Raji (cell line): ENCODE measurements around the gene TCP11L2.

Source experiments
- POLR2A ChIP-seq: IDR thresholded peaks from 2 replicates; pipeline ENCODE4 v1.6.1; 2011; ENCODE audit warnings: low read depth, low read length, control low read depth; ENCODE audit not compliant: insufficient read depth

Gene TCP11L2

DNA sequence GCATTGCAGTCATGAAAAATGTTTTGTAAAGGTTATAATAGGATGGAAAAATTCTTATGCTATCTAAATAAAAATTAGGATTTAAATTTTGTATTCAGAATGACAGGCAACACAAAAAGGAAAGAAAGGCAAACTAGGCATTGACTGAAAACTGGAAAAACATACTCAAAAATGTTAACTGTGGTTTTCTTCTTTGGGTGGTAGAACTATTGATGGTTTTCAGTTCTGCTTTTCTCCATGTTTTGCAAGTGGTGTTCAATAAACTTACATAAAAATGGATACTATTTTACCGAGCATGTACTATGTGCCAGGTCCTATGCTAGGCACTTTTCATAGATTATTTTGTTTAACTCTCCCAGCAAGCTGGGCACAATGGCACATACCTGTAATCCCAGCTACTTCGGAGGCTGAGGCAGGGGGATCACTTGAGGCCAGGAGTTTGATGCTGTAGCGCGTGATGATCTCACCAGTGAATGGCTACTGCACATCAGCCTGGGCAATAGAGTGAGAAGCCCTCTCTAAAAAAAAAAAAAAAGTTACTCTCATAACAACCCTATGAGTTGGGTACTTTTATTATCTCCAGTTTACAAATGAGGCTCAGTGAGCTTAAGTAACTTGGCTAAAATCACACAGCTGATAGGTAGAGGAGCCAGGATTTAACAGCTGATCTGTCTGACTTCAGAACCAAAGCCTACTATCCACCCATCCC, 26.3 kb upstream of the TCP11L2 start:
- no peak for TF ChIP-seq POLR2A

DNA sequence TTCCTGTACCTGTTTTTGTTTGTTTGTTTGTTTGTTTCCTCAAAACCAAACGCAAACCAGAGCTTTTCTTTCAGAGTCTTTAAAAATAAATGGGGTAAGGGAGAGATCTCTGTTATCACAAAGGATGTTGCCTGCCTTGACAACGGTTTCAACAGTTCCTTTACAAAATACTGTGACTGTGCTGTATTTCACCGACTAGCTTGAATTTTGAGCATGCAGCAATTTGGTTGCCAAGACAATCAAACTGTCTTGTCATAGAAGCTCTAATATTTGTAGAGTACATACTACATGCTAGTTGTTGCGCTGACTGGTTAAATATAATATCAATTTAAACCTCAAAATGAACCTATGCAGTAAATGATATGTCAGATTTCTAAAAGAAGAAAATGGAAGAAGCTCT, 22.4 kb upstream of the TCP11L2 start:
- no peak for TF ChIP-seq POLR2A

DNA sequence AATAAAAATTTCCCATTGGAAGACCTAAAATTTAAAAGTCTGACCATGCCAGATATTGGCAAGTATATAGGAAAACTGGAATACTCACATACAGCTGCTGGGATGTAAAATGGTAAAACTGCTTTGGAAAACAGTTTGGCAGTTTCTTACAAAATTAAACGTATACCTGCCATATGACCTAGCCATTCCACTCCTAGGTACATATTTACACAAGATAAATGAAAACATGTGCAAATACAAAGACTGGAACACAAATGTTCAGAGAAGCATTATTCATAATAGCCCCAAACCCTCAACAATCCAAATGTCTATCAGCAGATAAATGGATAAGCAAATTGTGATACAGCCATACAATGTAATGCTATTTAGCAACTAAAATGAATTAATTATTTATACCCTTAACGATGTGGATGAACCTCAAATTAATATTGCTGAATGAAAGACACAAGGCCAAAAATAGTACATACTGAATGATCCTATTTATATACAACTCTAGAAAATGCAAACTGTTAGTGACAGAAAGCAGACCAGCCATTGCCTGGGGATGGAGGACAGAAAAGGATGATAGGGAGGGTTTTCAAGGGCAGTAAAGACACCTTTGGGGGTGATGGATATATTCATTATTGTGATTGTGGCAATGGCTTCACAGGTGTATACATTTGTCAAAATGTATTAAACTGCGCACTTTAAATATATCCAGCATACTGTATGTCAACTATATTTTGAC, 21.3 kb upstream of the TCP11L2 start:
- no peak for TF ChIP-seq POLR2A

DNA sequence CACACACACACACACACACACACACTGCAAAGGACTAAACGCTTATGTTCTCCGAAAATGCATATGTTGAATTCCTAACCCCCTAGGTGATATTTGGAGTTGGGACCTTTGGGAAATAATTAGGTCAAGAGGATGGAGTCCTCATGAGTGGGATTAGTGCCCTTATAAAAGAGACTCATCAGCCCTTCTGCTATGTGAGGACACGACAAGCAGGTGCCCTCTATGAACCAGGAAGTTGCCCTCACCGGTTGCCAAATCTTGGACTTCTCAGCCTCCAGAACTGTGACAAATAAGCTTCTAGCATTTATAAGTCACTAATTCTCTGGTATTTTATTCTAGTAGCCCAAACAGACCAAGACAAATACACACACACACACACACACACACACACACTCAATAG, 20.7 kb upstream of the TCP11L2 start:
- no peak for TF ChIP-seq POLR2A

DNA sequence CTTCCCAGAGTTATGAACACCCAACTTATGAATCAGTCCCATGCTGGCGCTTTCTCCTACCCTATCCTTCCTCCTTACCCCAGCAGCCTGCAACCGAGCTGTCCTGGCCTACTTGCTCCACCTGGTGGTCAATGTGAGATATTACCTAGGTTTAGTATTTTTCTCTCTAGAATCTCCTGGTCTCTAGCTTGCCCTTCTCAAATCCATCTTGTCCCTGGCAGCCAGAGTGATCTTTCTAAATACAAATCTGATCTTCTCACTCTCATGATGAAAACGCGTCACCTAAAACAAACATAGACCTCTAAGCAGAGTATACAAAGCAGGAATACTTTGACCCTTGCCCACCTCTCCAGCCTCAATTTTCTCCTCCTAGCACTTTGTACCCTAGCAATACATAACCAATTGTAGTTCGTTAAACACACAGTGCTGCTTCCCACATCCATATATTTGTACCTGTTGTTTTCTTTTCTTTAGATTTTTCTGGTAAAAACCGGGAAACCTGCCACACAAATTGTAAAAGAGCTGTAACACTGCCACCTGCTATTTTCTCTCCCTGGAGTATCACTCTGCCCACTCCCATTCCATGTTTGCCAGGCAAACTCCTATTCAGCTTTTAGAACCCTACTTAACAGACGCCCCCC, 20.0 kb upstream of the TCP11L2 start:
- TF ChIP-seq POLR2A = no peak

DNA sequence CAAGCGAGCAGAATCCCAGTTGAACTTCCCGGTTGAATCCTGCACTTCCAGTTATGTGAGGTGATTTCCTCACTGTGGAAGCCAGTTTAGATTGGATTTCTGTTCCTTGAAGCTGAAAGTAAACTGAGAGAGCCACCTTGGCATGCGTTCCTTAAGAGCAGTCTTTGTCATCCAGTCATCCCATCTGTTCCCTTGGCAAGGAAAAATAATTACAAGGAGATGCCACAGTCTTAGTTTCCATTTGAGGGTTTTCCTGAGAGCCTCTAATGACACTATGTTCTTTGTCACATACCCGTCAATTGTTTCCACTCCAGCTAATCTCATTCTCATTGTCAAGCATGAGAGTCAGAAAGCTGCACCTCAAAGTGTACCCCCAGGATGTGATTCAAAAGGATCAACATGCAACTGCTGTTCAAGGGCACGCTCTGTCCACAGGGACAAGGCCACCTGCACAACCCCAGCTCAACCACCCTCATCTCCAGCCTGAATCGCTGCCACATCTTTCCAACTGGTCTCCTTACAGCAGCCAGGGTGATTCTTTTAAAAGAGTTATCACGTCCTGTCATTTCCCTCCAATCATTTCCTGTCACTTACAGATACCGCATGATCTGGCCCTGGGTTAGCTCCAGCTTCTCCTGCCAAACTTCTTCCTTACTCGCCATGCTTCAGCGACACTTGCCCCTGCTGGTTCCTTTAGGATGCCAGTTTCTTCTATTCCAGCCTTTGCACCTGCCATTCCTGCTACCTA, 18.0 kb upstream of the TCP11L2 start:
- TF ChIP-seq POLR2A = no peak

DNA sequence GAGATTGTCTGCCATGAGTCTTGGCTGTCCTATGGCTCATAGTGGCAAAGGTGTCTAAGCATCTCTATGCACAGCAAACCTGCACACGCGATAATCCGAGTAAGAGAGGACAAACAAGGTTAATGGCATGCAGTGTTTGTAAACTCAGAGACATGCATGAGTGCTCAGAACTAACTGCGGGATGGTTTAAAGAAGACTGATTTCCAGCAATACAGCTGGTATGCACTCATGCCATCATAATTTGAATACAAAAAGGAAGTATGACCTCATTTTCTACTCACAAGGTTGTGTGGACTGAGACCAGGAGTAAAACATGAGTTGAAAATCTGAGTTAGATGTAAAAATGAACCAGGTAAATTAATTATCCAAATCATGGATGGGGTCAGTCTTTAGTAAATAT, 16.6 kb upstream of the TCP11L2 start:
- TF ChIP-seq POLR2A = no peak

DNA sequence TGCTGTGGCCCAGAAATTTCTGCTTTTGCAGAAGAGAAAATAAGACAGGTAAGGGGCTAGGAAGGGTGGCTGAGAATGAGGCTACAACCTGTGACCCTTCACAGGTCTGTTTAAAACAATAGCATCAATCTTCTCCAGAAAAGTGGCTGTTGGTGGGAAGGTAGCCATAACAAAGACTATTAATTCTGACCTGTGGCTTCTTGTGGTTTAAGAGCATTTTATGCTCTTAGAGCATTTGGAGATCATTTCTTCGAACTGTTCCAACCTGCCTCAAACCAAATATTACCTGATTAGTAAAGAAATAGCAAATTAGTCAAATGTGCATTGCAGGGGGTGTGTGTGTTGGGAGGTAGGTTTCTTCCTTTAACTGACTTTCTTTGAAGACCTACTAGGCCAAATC, 15.2 kb upstream of the TCP11L2 start:
- TF ChIP-seq POLR2A = no peak

DNA sequence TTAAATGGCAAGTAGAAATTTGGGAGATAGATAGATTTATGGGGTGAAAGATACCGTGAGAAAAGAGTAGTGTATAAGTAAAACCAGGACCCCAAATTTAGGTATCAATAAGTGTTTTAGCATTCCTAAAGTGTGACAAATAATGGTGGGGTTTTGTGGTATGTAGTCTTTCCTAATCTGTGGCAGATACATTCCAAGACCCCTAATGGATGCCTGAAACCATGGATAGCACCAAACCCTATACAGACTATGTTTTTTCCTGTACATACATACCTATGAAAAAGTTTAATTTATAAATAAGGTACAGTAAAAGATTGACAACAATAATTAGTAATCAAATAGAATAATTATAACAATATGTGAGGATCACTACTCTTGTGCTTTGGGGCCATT, 14.4 kb upstream of the TCP11L2 start:
- no peak for TF ChIP-seq POLR2A

DNA sequence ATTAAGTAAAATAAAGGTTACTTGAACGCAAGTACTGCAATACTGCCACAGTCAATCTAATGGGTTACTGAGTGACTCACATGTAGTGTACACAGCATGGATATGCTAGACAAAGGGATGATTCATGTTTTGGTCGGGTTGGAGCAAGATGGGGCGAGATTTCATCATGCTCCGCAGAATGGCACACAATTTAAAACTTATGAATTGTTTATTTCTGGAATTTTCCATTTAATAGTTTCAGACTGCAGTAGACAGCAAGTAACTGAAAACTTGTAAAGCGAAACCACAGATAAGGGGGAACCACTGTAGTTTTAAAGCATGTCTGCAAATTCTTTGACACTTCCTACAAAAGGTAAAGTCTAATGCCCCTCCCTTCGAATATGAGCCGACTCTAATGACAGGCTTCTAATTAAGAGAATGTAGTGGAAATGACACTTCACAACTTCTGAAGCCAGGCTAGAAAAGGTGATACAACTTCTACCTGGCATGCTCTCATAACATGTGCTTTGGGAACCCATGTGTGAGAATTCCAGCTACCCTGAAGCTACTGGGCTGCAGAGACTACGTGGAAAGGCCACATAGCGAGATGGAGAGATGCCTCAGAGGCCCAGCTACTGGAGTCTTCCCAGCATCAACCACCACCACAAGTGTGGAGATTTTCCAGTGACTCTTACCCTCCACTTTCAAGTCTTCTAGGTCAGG, 13.9 kb upstream of the TCP11L2 start:
- TF ChIP-seq POLR2A = no peak

DNA sequence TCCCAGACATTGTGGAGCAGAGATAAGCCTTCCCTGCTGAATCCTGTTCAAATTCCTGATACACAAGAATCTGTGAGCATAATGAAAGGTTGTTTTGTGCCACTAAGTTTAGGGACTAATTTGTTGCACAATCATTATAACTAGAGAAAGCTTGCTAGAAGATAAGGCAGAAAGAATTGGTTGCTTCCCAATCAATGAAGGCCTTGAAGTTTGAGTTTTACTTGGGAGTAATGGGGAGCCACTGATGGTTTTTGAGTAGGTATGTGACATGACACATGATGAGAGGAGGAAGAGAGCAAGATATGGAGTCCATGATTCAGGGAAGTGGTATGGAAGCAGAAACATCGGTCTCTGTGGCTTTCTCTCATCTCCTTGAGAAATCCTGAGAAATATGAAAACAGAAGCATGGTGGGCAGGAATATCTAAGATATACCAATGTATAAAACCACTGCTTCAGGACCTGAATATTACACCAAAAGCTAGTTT, 13.3 kb upstream of the TCP11L2 start:
- TF ChIP-seq POLR2A = no peak

DNA sequence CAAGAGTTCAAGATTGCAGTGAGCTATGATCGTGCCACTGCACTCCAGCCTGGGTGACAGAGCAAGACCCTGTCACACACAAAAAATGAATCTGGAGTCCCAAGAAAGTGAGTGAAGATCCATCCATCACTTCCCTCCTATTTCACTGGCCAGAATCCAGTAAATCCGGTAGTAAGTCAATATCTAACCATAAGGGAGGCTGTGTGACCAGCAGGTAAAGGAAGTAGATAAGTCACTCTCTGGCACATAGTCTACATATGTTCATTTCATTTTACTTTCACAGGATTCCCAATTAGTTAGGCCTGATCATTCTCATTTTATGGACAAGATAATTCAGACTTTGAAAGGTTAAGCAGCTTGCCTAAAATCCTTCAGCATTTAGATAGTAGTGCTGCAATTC, 11.9 kb upstream of the TCP11L2 start:
- TF ChIP-seq POLR2A = no peak

DNA sequence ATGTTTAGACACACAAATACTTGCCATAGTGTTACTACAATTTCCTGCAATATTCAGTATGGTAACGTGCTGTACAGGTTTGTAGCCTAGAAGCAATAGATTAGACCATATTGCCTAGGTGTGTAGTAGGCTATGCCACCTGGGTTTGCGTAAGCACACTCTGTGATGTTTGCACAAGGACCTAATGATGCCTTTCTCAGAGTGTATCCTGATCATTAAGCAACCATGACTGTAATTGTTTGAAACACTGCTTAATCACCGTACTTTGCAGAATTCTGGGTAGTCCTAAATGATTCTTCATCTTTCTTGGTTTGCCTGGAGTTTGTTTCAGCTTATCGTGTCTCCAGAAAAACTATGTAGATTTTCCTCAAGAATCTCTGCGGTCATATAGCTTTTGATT, 11.2 kb upstream of the TCP11L2 start:
- no peak for TF ChIP-seq POLR2A

DNA sequence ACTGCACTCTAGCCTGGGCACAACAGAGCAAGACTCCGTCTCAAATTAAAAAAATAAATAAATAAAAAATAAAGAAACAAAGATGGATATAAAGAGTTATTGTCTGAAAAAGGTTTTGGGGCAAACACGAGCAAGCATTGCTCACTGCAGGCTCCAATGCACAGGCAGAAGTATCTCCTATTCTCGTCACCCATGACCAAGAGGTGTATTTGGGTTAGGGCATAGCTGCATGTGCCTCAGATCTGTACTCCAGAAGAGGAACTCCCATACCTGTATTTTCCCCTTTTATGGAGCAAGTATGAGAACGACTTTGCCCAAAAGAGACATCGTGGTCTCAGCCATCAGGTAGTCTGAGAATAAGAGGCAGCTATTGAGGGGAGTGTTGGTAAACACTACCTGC, 10.2 kb upstream of the TCP11L2 start:
- TF ChIP-seq POLR2A = no peak
